Measurements from ENCODE around the gene PTRHD1. TPM values are rescaled to one million over a fixed set of nuclear protein-coding genes. Genes with fewer than 3 reads are reported as not detected.
"Not testable (repeated sequence)": the region's sequence is repeated elsewhere in the genome, so short reads cannot be mapped to it uniquely, and the experiment has no call there.

Gene PTRHD1
- total and polyA plus RNA-seq, 8 donors, result 8.4 to 41.0 (median 22.8) TPM

GRCh38 chr2:24813691-24814137, 20.5 kb upstream of the PTRHD1 start:
- intact Hi-C loops (cut with DNase I; ENCODE audit: low total_unique reads), result no loop called here
- H3K36me3 ChIP-seq, result peaks cover 6 to 38% (median 29%) of the 10 kb centered on the region in 4 donors
- WGBS, 5 donors, result 93 to 98% (median 97%) methylated on average over 4 of the region's 4 CpGs
- H3K27ac ChIP-seq, result no peak overlapping the region
- no peak for DNase-seq
- TF ChIP-seq POLR2A (IDR thresholded peaks at IDR 0.05) (no peak), EP300 (IDR thresholded peaks at IDR 0.05) (no peak), POLR2AphosphoS5 (IDR thresholded peaks at IDR 0.05) (no peak), CTCF (IDR thresholded peaks at IDR 0.05) (no peak)
- H3K4me1 ChIP-seq, result no peaks in the 10 kb centered on the region
- no peaks in the 10 kb centered on the region for H3K27me3 ChIP-seq
- H3K4me3 ChIP-seq, result no peak overlapping the region
- H3K9me3 ChIP-seq, result no peaks in the 10 kb centered on the region

GRCh38 chr2:24809316-24810007, 16.3 kb upstream of the PTRHD1 start:
- Histone ChIP-seq H3K27me3 (no peaks in the 10 kb centered on the region), H3K27ac (no peak overlapping the region), H3K4me3 (no peak overlapping the region), H3K36me3 (peaks cover 0 to 6% (median 2%) of the 10 kb centered on the region in 4 donors), H3K9me3 (peaks cover 0 to 9% (median 6%) of the 10 kb centered on the region in 4 donors), H3K4me1 (no peaks in the 10 kb centered on the region)
- TF ChIP-seq POLR2AphosphoS5 (IDR thresholded peaks at IDR 0.05), result no peak
- no peak for TF ChIP-seq EP300 (IDR thresholded peaks at IDR 0.05)
- TF ChIP-seq POLR2A (IDR thresholded peaks at IDR 0.05), result no peak
- no peak for TF ChIP-seq CTCF (IDR thresholded peaks at IDR 0.05)
- DNase-seq, result no peak
- intact Hi-C loops (cut with DNase I; ENCODE audit: low total_unique reads), result no loop called here
- WGBS, 5 donors, result 84 to 92% (median 89%) methylated on average over 4 of the region's 4 CpGs

- TF ChIP-seq POLR2AphosphoS5 (IDR thresholded peaks at IDR 0.05), result no peak
- no peak for TF ChIP-seq EP300 (IDR thresholded peaks at IDR 0.05)
- TF ChIP-seq POLR2A (IDR thresholded peaks at IDR 0.05), result no peak
- TF ChIP-seq CTCF (IDR thresholded peaks at IDR 0.05), result no peak
- H3K9me3 ChIP-seq, result peaks cover 0 to 9% (median 6%) of the 10 kb centered on the region in 4 donors
- H3K36me3 ChIP-seq, result peaks cover 0 to 6% (median 2%) of the 10 kb centered on the region in 4 donors
- no peak for DNase-seq
- no peaks in the 10 kb centered on the region for H3K4me1 ChIP-seq
- no peaks in the 10 kb centered on the region for H3K27me3 ChIP-seq
- no peak overlapping the region for H3K27ac ChIP-seq
- intact Hi-C loops (cut with DNase I; ENCODE audit: low total_unique reads), result no loop called here
- H3K4me3 ChIP-seq, result no peak overlapping the region
Measured at GRCh38 chr2:24806661-24807036, 13.5 kb upstream of the PTRHD1 start.

GRCh38 chr2:24805811-24806660, 12.8 kb upstream of the PTRHD1 start:
- H3K4me3 ChIP-seq; H3K27me3 ChIP-seq; intact Hi-C loops (cut with DNase I; ENCODE audit: low total_unique reads); H3K4me1 ChIP-seq; H3K36me3 ChIP-seq; H3K27ac ChIP-seq; DNase-seq; H3K9me3 ChIP-seq: not testable (repeated sequence)
- WGBS, 5 donors, result 91 to 97% (median 93%) methylated on average over 24 to 25 of the region's 25 CpGs

GRCh38 chr2:24800487-24800886, 7.3 kb upstream of the PTRHD1 start:
- H3K27ac ChIP-seq; intact Hi-C loops (cut with DNase I; ENCODE audit: low total_unique reads); H3K4me1 ChIP-seq; H3K4me3 ChIP-seq; H3K27me3 ChIP-seq; H3K9me3 ChIP-seq; DNase-seq: not testable (repeated sequence)
- 92 to 99% (median 95%) methylated on average over 3 to 5 of the region's 5 CpGs for WGBS, 5 donors
- peaks cover 0 to 12% (median 6%) of the 10 kb centered on the region in 4 donors for H3K36me3 ChIP-seq

All from stomach (tissue), 9 donors.